Measurements from ENCODE around the gene RASAL2. TPM values are rescaled to one million over a fixed set of nuclear protein-coding genes. Genes with fewer than 3 reads are reported as not detected.
"Not testable (repeated sequence)": the region's sequence is repeated elsewhere in the genome, so short reads cannot be mapped to it uniquely, and the experiment has no call there.

RASAL2 gene
- polyA plus RNA-seq, 1 experiment, result 21.4 TPM

GRCh38 chr1:178379807-178380206 is 285.9 kb downstream of the RASAL2 start:
- H3K4me3 ChIP-seq (ENCODE audit: low read depth, low read length), result no peak overlapping the region
- ChIA-PET POLR2A (no interaction called here), CTCF (no interaction called here)

GRCh38 chr1:178382372-178382771 is 288.5 kb downstream of the RASAL2 start:
- H3K27me3 ChIP-seq (ENCODE audit: control insufficient read depth, insufficient read depth, low read length), result no peaks in the 10 kb centered on the region
- H3K9me3 ChIP-seq (ENCODE audit: control insufficient read depth, insufficient read depth, low read length), result peaks cover 3% of the 10 kb centered on the region; the same call in 1 of the 2 replicates
- TF ChIP-seq, protein P1, sequence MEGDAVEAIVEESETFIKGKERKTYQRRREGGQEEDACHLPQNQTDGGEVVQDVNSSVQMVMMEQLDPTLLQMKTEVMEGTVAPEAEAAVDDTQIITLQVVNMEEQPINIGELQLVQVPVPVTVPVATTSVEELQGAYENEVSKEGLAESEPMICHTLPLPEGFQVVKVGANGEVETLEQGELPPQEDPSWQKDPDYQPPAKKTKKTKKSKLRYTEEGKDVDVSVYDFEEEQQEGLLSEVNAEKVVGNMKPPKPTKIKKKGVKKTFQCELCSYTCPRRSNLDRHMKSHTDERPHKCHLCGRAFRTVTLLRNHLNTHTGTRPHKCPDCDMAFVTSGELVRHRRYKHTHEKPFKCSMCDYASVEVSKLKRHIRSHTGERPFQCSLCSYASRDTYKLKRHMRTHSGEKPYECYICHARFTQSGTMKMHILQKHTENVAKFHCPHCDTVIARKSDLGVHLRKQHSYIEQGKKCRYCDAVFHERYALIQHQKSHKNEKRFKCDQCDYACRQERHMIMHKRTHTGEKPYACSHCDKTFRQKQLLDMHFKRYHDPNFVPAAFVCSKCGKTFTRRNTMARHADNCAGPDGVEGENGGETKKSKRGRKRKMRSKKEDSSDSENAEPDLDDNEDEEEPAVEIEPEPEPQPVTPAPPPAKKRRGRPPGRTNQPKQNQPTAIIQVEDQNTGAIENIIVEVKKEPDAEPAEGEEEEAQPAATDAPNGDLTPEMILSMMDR (IDR thresholded peaks at IDR 0.05; ENCODE audit: low read depth, low read length), result no peak
- no peak overlapping the region for H3K27ac ChIP-seq (ENCODE audit: low read depth, low read length)
- DNase-seq (ENCODE audit: low read depth, low spot score), result no peak
- CTCF ChIA-PET, result no interaction called here
- no peak overlapping the region for H3K4me3 ChIP-seq (ENCODE audit: low read depth, low read length)
- POLR2A ChIA-PET, result no interaction called here

More at GRCh38 chr1:178379807-178380206, 285.9 kb downstream of the RASAL2 start:
- Histone ChIP-seq H3K9me3 (ENCODE audit: control insufficient read depth, insufficient read depth, low read length) (peaks cover 3% of the 10 kb centered on the region; the same call in 1 of the 2 replicates), H3K27ac (ENCODE audit: low read depth, low read length) (no peak overlapping the region), H3K27me3 (ENCODE audit: control insufficient read depth, insufficient read depth, low read length) (no peaks in the 10 kb centered on the region)
- TF ChIP-seq, protein P1 (IDR thresholded peaks at IDR 0.05; ENCODE audit: low read depth, low read length), result peak; percentile 25; the same call in 1 of the 2 replicates
- no peak for DNase-seq (ENCODE audit: low read depth, low spot score)

DNA sequence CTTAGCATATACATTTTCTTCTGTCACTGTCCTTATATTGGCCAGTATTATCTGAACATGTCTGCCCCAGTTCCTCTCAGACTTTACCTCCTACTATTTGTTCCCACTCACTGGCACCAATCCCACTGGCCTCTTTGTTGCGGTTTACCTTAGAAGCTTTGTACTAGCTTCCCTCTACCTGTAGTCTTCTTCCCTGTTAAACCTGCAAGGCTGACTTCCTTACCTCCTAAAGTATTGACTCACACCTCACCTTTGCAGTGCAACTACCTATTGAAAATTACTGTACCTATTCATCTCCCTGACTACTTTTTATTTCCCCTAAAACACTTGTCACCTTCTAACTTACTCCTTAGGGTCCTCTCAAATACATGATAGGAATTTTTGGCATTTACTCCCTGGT is 291.8 kb downstream of the RASAL2 start:
- H3K27me3 ChIP-seq (ENCODE audit: control insufficient read depth, insufficient read depth, low read length), result no peaks in the 10 kb centered on the region
- CTCF ChIA-PET, result interaction anchor here (1.4 kb wide), 1 partner anchor 15 kb away, joined by 4 read pairs; no protein-coding TSS in a partner anchor
- TF ChIP-seq, protein P1 (IDR thresholded peaks at IDR 0.05; ENCODE audit: low read depth, low read length), result no peak
- H3K27ac ChIP-seq (ENCODE audit: low read depth, low read length), result no peak overlapping the region
- no peak overlapping the region for H3K4me3 ChIP-seq (ENCODE audit: low read depth, low read length)
- H3K9me3 ChIP-seq (ENCODE audit: control insufficient read depth, insufficient read depth, low read length), result no peaks in the 10 kb centered on the region
- DNase-seq (ENCODE audit: low read depth, low spot score), result no peak
- POLR2A ChIA-PET, result no interaction called here

GRCh38 chr1:178388418-178389145 is 294.7 kb downstream of the RASAL2 start:
- no peak overlapping the region; the same call in 1 of the 2 replicates for H3K4me3 ChIP-seq (ENCODE audit: low read depth, low read length)
- ChIA-PET POLR2A (interaction anchor here (0.6 kb wide), 1 partner anchor 275 kb away, joined by 3 read pairs; no protein-coding TSS in a partner anchor), CTCF (interaction anchor here (0.6 to 1.2 kb wide), 2 partner anchors 113 to 1318 kb away, joined by 3 to 4 read pairs; no protein-coding TSS in a partner anchor)
- H3K27ac ChIP-seq (ENCODE audit: low read depth, low read length), result no peak overlapping the region
- H3K27me3 ChIP-seq (ENCODE audit: control insufficient read depth, insufficient read depth, low read length), result no peaks in the 10 kb centered on the region
- TF ChIP-seq, protein P1 (IDR thresholded peaks at IDR 0.05; ENCODE audit: low read depth, low read length), result no peak
- DNase-seq (ENCODE audit: low read depth, low spot score), result no peak
- H3K9me3 ChIP-seq (ENCODE audit: control insufficient read depth, insufficient read depth, low read length), result no peaks in the 10 kb centered on the region

- TF ChIP-seq, protein P1 (IDR thresholded peaks at IDR 0.05; ENCODE audit: low read depth, low read length), result no peak
- Histone ChIP-seq H3K9me3 (ENCODE audit: control insufficient read depth, insufficient read depth, low read length) (no peaks in the 10 kb centered on the region), H3K27ac (ENCODE audit: low read depth, low read length) (no peak overlapping the region), H3K4me3 (ENCODE audit: low read depth, low read length) (no peak overlapping the region), H3K27me3 (ENCODE audit: control insufficient read depth, insufficient read depth, low read length) (no peaks in the 10 kb centered on the region)
- CTCF ChIA-PET, result interaction anchor here (0.5 to 1.2 kb wide), 4 partner anchors 12 to 1317 kb away, joined by 3 to 4 read pairs (median 4); no protein-coding TSS in a partner anchor
- POLR2A ChIA-PET, result no interaction called here
- no peak for DNase-seq (ENCODE audit: low read depth, low spot score)
Measured at GRCh38 chr1:178389441-178389840, 295.5 kb downstream of the RASAL2 start.

DNA sequence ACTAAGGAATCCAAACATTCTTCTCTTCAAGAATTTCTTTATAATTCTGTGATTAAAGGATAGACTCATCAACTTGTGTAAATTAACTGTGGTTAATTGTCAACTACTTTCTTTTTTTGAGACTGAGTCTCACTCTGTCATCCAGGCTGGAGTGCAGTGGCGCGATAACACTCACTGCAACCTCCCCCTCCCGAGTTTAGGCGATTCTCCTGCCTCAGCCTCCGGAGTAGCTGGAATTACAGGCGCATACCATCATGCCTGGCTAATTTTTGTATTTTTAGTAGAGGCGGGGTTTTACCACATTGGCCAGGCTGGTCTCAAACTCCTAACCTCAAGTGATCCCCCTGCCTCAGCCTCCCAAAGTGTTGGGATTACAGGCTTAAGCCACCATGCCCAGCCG is 296.4 kb downstream of the RASAL2 start:
- H3K27ac ChIP-seq (ENCODE audit: low read depth, low read length); H3K4me3 ChIP-seq (ENCODE audit: low read depth, low read length); POLR2A ChIA-PET; H3K27me3 ChIP-seq (ENCODE audit: control insufficient read depth, insufficient read depth, low read length); H3K9me3 ChIP-seq (ENCODE audit: control insufficient read depth, insufficient read depth, low read length); DNase-seq (ENCODE audit: low read depth, low spot score): not testable (repeated sequence)
- CTCF ChIA-PET, result interaction anchor here (0.6 to 1.2 kb wide), 3 partner anchors 91 to 112 kb away, joined by 3 to 4 read pairs (median 3); no protein-coding TSS in a partner anchor

Data from AG04450 (cell line).